IMR-90 (cell line): ENCODE measurements around the gene MALT1. TPM values are rescaled to one million over a fixed set of nuclear protein-coding genes. Genes with fewer than 3 reads are reported as not detected.
A peak's percentile ranks its signal among the peaks of the same experiment; 100 is the strongest.

Experiments
- ATAC-seq: fragments of 200-7000 bp; cut with Tn5 transposase; 2 replicates; pipeline ENCODE4 v1.9.1; 2020; ENCODE audit warnings: low read depth, mild to moderate bottlenecking, moderate library complexity
- BruUV-seq: library from RNA; stranded (reverse); fragments of 400-500 nt; replicated peaks from 2 replicates; lab custom pipeline; 2021; lab: Mats Ljungman, UMichigan
- CTCF ChIA-PET: fragments of 300-600 bp; formaldehyde crosslinking; extraction: SDS; loops from one replicate; lab custom pipeline; 2021; ENCODE audit warnings: antibody characterized with exemption; lab: Yijun Ruan, JAX
- POLR2A ChIA-PET: fragments of 300-600 bp; sonication (Branson Sonifier 250); formaldehyde crosslinking; loops from one replicate; lab custom pipeline; 2022; ENCODE audit warnings: antibody characterized with exemption; ENCODE audit not compliant: unreplicated experiment; lab: Charles Lee
- DNase-seq: peaks from one replicate; pipeline ENCODE4 v3.0.0; 2013
- H2AFZ ChIP-seq: replicated peaks from 2 replicates; pipeline ENCODE3; 2013; ENCODE audit warnings: low read length, mild to moderate bottlenecking; ENCODE audit not compliant: poor library complexity
- H2AK5ac ChIP-seq: 2 replicates; pipeline ENCODE4 v1.6.1; 2013; ENCODE audit warnings: low read depth, low read length, inconsistent platforms
- H2AK9ac ChIP-seq: replicated peaks from 2 replicates; pipeline ENCODE3; 2013; ENCODE audit warnings: mild to moderate bottlenecking, low read depth, low read length, moderate library complexity; ENCODE audit not compliant: poor library complexity
- H2BK120ac ChIP-seq: 2 replicates; pipeline ENCODE4 v1.6.1; 2013; ENCODE audit warnings: low read depth, low read length, inconsistent platforms
- H2BK15ac ChIP-seq: 3 replicates; pipeline ENCODE4 v1.6.1; 2013; ENCODE audit warnings: low read depth, low read length, inconsistent platforms
- H2BK20ac ChIP-seq: 2 replicates; pipeline ENCODE4 v1.6.1; 2013; ENCODE audit warnings: low read depth, mild to moderate bottlenecking, inconsistent platforms, low read length, moderate library complexity
- H2BK5ac ChIP-seq: 2 replicates; pipeline ENCODE4 v1.6.1; 2013; ENCODE audit warnings: mild to moderate bottlenecking, low read depth, low read length, inconsistent platforms; ENCODE audit not compliant: poor library complexity, severe bottlenecking
- H3K14ac ChIP-seq: replicated peaks from 2 replicates; pipeline ENCODE4 v1.6.1; 2013; ENCODE audit warnings: low read depth, low read length, inconsistent platforms
- H3K18ac ChIP-seq: 2 replicates; pipeline ENCODE4 v1.6.1; 2013; ENCODE audit warnings: low read depth, low read length, control low read depth
- H3K23ac ChIP-seq: 2 replicates; pipeline ENCODE4 v1.6.1; 2013; ENCODE audit warnings: low read depth, low read length, inconsistent platforms
- H3K27ac ChIP-seq: 2 replicates; pipeline ENCODE4 v1.5.1; 2013; ENCODE audit warnings: mild to moderate bottlenecking, control low read depth, low read length; ENCODE audit not compliant: insufficient read depth
- H3K27me3 ChIP-seq: 2 replicates; pipeline ENCODE4 v1.6.1; 2013; ENCODE audit warnings: low read length; ENCODE audit not compliant: control insufficient read depth, insufficient read depth
- H3K36me3 ChIP-seq: 2 replicates; pipeline ENCODE4 v1.6.1; 2013; ENCODE audit warnings: low read length, mixed read lengths; ENCODE audit not compliant: control insufficient read depth, insufficient read depth
- H3K4ac ChIP-seq: 2 replicates; pipeline ENCODE4 v1.6.1; 2013; ENCODE audit warnings: low read depth, low read length, inconsistent platforms
- H3K4me1 ChIP-seq: 2 replicates; pipeline ENCODE4 v1.6.1; 2013; ENCODE audit warnings: low read length, mixed read lengths; ENCODE audit not compliant: control insufficient read depth, insufficient read depth
- H3K4me2 ChIP-seq: 2 replicates; pipeline ENCODE4 v1.6.1; 2013; ENCODE audit warnings: low read depth, mild to moderate bottlenecking, control low read depth, low read length, moderate library complexity
- H3K4me3 ChIP-seq: 2 replicates; pipeline ENCODE4 v1.5.1; 2013; ENCODE audit warnings: low read depth, mild to moderate bottlenecking, control low read depth, low read length, moderate library complexity; ENCODE audit not compliant: insufficient read depth
- H3K56ac ChIP-seq: 2 replicates; pipeline ENCODE4 v1.6.1; 2013; ENCODE audit warnings: low read length, inconsistent platforms; ENCODE audit not compliant: insufficient read depth; ENCODE audit errors: extremely low read depth
- H3K79me1 ChIP-seq, 2 experiments: 2 replicates each; pipeline ENCODE4 v1.6.1; 2013; ENCODE audit warnings: low read length in 2 of 2, inconsistent platforms in 1 of 2, low read depth in 1 of 2
- H3K9ac ChIP-seq: 2 replicates; pipeline ENCODE4 v1.6.1; 2013; ENCODE audit warnings: low read depth, low read length, control low read depth
- H3K9me1 ChIP-seq: 2 replicates; pipeline ENCODE4 v1.6.1; 2013; ENCODE audit warnings: low read length, inconsistent platforms; ENCODE audit not compliant: insufficient read depth
- H3K9me3 ChIP-seq: 2 replicates; pipeline ENCODE4 v1.6.1; 2013; ENCODE audit warnings: low read length; ENCODE audit not compliant: control insufficient read depth, insufficient read depth
- H4K20me1 ChIP-seq: 2 replicates; pipeline ENCODE4 v1.6.1; 2013; ENCODE audit warnings: low read length, inconsistent platforms; ENCODE audit not compliant: insufficient read depth
- H4K5ac ChIP-seq: 2 replicates; pipeline ENCODE4 v1.6.1; 2013; ENCODE audit warnings: mild to moderate bottlenecking, low read depth, low read length, control low read depth
- H4K8ac ChIP-seq, 2 experiments: 2 replicates each; pipeline ENCODE4 v1.6.1; 2013; ENCODE audit warnings: low read depth in 2 of 2, low read length in 2 of 2, control low read depth in 1 of 2, inconsistent platforms in 1 of 2
- H4K91ac ChIP-seq: 2 replicates; pipeline ENCODE4 v1.6.1; 2013; ENCODE audit warnings: low read depth, low read length, inconsistent platforms; ENCODE audit not compliant: insufficient read depth
- BHLHE40 ChIP-seq: fragments of 150-350 bp; IDR thresholded peaks from 2 replicates; pipeline ENCODE4 v1.6.1; 2016; ENCODE audit warnings: mild to moderate bottlenecking, low read depth, low read length
- CEBPB ChIP-seq: IDR thresholded peaks from 2 replicates; pipeline ENCODE4 v1.6.1; 2012; ENCODE audit warnings: low read depth, low read length, improper control_type of control experiment
- CHD1 ChIP-seq: IDR thresholded peaks from 2 replicates; pipeline ENCODE4 v1.6.1; 2012; ENCODE audit warnings: low read depth, low read length, improper control_type of control experiment
- CTCF ChIP-seq: conservative IDR thresholded peaks from 2 replicates; pipeline ENCODE4 v1.5.1; 2012; ENCODE audit warnings: mild to moderate bottlenecking, low read depth, low read length, improper control_type of control experiment
- ELK1 ChIP-seq: fragments of 150-350 bp; IDR thresholded peaks from 2 replicates; pipeline ENCODE4 v1.6.1; 2016; ENCODE audit warnings: low read depth, mild to moderate bottlenecking, low read length, moderate library complexity, borderline replicate concordance
- FOS ChIP-seq: fragments of 150-350 bp; IDR thresholded peaks from 2 replicates; pipeline ENCODE4 v1.6.1; 2016; ENCODE audit warnings: low read depth, low read length
- MAFK ChIP-seq: IDR thresholded peaks from 2 replicates; pipeline ENCODE4 v1.6.1; 2012; ENCODE audit warnings: low read depth, low read length, improper control_type of control experiment
- MAZ ChIP-seq: IDR thresholded peaks from 2 replicates; pipeline ENCODE4 v1.6.1; 2012; ENCODE audit warnings: low read depth, mild to moderate bottlenecking, low read length, improper control_type of control experiment, moderate library complexity, borderline replicate concordance
- MXI1 ChIP-seq: IDR thresholded peaks from 2 replicates; pipeline ENCODE4 v1.6.1; 2012; ENCODE audit warnings: low read depth, mild to moderate bottlenecking, low read length, moderate library complexity, borderline replicate concordance
- NFE2L2 ChIP-seq: fragments of 150-350 bp; IDR thresholded peaks from 2 replicates; pipeline ENCODE4 v1.6.1; 2016; ENCODE audit warnings: low read depth, mild to moderate bottlenecking, low read length
- POLR2A ChIP-seq: IDR thresholded peaks from 2 replicates; pipeline ENCODE4 v1.6.1; 2012; ENCODE audit warnings: mild to moderate bottlenecking, low read depth, low read length
- RAD21 ChIP-seq: IDR thresholded peaks from 2 replicates; pipeline ENCODE4 v1.6.1; 2012; ENCODE audit warnings: low read length, improper control_type of control experiment
- RCOR1 ChIP-seq: IDR thresholded peaks from 2 replicates; pipeline ENCODE4 v1.6.1; 2012; ENCODE audit warnings: mild to moderate bottlenecking, low read length, improper control_type of control experiment; ENCODE audit not compliant: insufficient replicate concordance
- RFX5 ChIP-seq: IDR thresholded peaks from 2 replicates; pipeline ENCODE4 v1.8.0; 2012; ENCODE audit warnings: low read depth, mild to moderate bottlenecking, low read length, moderate library complexity
- SMC3 ChIP-seq: fragments of 150-350 bp; IDR thresholded peaks from 2 replicates; pipeline ENCODE4 v1.6.1; 2016; ENCODE audit warnings: low read depth, mild to moderate bottlenecking, antibody characterized with exemption, low read length, moderate library complexity
- USF2 ChIP-seq: fragments of 150-350 bp; IDR thresholded peaks from 2 replicates; pipeline ENCODE4 v1.6.1; 2017; ENCODE audit warnings: mild to moderate bottlenecking, antibody characterized with exemption, low read length, low read depth
- WGBS, 2 experiments: methylation state at CpG; one replicate each; pipeline versions ENCODE4 v1.1.5 to v1.1.7; 2013; ENCODE audit warnings: missing lambda C conversion rate in 2 of 2; ENCODE audit not compliant: insufficient read length in 1 of 2; ENCODE audit errors: extremely low coverage in 2 of 2; 5-methylcytosine and 5-hydroxymethylcytosine counted together
- dilution Hi-C: fragments of 300-500 bp; cut with HindIII; formaldehyde crosslinking; loops from one replicate; pipeline ENCODE4 v1.14.3; 2018; ENCODE audit warnings: low sequenced_read_pairs; ENCODE audit not compliant: unreplicated experiment
- in situ Hi-C: fragments of 300-500 bp; cut with MboI; formaldehyde crosslinking; loops from 3 replicates; pipeline ENCODE4 v1.14.3; 2019; ENCODE audit warnings: low sequenced_read_pairs, inconsistent platforms, mixed read lengths
- intact Hi-C: fragments of 100-400 bp; cut with micrococcal nuclease; formaldehyde crosslinking; loops from 2 replicates; pipeline ENCODE4 v1.10.0; 2022
- polyA plus RNA-seq, 3 experiments: library from polyadenylated mRNA; depleted of rRNA; stranded (reverse); fragments of >200 nt; gene quantifications; 2 replicates each; pipeline ENCODE4 v1.2.3, GENCODE V29; 2012; ENCODE audit warnings: low replicate concordance in 1 of 3
- total RNA-seq: library from RNA; depleted of rRNA; stranded (reverse); fragments of >200 nt; gene quantifications from 2 replicates; pipeline ENCODE4 v1.2.3, GENCODE V29; 2012

MALT1 gene
- total and polyA plus RNA-seq, 2 of the 4 experiments (the other 2 are of a cell fraction): 8.3 to 25.3 TPM

- H3K14ac ChIP-seq: no peak overlapping the region
- no peak overlapping the region for H3K56ac ChIP-seq
- H2BK15ac ChIP-seq: no peak overlapping the region
- H2BK120ac ChIP-seq: no peak overlapping the region
- H3K9ac ChIP-seq: no peak overlapping the region
- H4K20me1 ChIP-seq: no peaks in the 10 kb centered on the region
- H3K23ac ChIP-seq: no peak overlapping the region
- no peak overlapping the region for H3K4me2 ChIP-seq
- 30% methylated on average over 1 of the region's 4 CpGs; no CpG with 5 or more reads in 1 of the 2 experiments for WGBS, 2 experiments
- H3K9me1 ChIP-seq: no peaks in the 10 kb centered on the region
- peaks cover 7% of the 10 kb centered on the region for H3K4me1 ChIP-seq
- no TSS peak for BruUV-seq
- H3K27me3 ChIP-seq: peaks cover 15% of the 10 kb centered on the region
- intact Hi-C loops (loop anchor here (10.0 kb wide), 1 partner anchor 473 kb away; no protein-coding TSS in a partner anchor), in situ Hi-C loops (no loop called here), dilution Hi-C loops (no loop called here)
- ChIA-PET POLR2A (no interaction called here), CTCF (interaction anchor here (0.5 kb wide), 1 partner anchor 298 kb away, joined by 3 read pairs; no protein-coding TSS in a partner anchor)
- no peak for TF ChIP-seq NFE2L2
- TF ChIP-seq MAFK: no peak
- no peak for TF ChIP-seq FOS
- no peak for TF ChIP-seq MXI1
- no peak for TF ChIP-seq RAD21
- no peak for TF ChIP-seq ELK1
- no peak for TF ChIP-seq BHLHE40
- TF ChIP-seq MAZ: no peak
- no peak for TF ChIP-seq CHD1
- TF ChIP-seq CEBPB: no peak
- TF ChIP-seq RCOR1: no peak
- no peak for TF ChIP-seq POLR2A
- no peak for TF ChIP-seq CTCF
- TF ChIP-seq USF2: no peak
- TF ChIP-seq SMC3: no peak
- TF ChIP-seq RFX5: no peak
- H3K79me1 ChIP-seq: no peaks in the 10 kb centered on the region
- no peak overlapping the region for H4K8ac ChIP-seq
- H4K5ac ChIP-seq: no peak overlapping the region
- no peaks in the 10 kb centered on the region for H3K36me3 ChIP-seq
- no peak for DNase-seq
- no peak overlapping the region for H3K4me3 ChIP-seq
- no peak overlapping the region for H2AFZ ChIP-seq
- no peak overlapping the region for H3K4ac ChIP-seq
- no peak overlapping the region for H3K18ac ChIP-seq
- no peak overlapping the region for H4K91ac ChIP-seq
- H2AK9ac ChIP-seq: peak overlapping the region; percentile 42
- no peak overlapping the region for H2AK5ac ChIP-seq
- no peak overlapping the region for H3K27ac ChIP-seq
- no peak overlapping the region for H2BK5ac ChIP-seq
- H3K9me3 ChIP-seq: no peaks in the 10 kb centered on the region
- no peak for ATAC-seq
- H2BK20ac ChIP-seq: no peak overlapping the region
These were observed 100.9 kb downstream of the MALT1 start for GRCh38 chr18:58772161-58772560.
